Tibial nerve (tissue), 4 donors: Measurements from ENCODE around the gene COL27A1. TPM values are rescaled to one million over a fixed set of nuclear protein-coding genes. Genes with fewer than 3 reads are reported as not detected.

Source experiments
- DNase-seq, 2 donors: peaks; one replicate each; pipeline ENCODE4 v3.0.0-alpha.2; 2019; ENCODE audit warnings: low spot score in 2 of 2
- H3K27ac ChIP-seq, 4 donors: fragments of 200-600 bp; sonication (generic) in 3 of 4; one replicate each; pipeline ENCODE4 v1.5.1; 2017 to 2019; ENCODE audit warnings: mild to moderate bottlenecking in 1 of 4
- H3K27me3 ChIP-seq, 2 donors: fragments of 200-600 bp; sonication (generic) in 1 of 2; one replicate each; pipeline versions ENCODE4 v1.5.1 to v1.6.0; 2017 to 2019
- H3K36me3 ChIP-seq, 3 donors: fragments of 200-600 bp; sonication (generic); one replicate each; pipeline ENCODE4 v1.5.1; 2018 to 2019
- H3K4me1 ChIP-seq, 4 donors: fragments of 200-600 bp; sonication (generic) in 3 of 4; one replicate each; pipeline ENCODE4 v1.5.1; 2017 to 2019
- H3K4me3 ChIP-seq, 4 donors: fragments of 200-600 bp; sonication (generic) in 3 of 4; one replicate each; pipeline ENCODE4 v1.5.1; 2017 to 2019; ENCODE audit warnings: mild to moderate bottlenecking in 1 of 4, moderate library complexity in 1 of 4
- H3K9me3 ChIP-seq, 4 donors: fragments of 200-600 bp; sonication (generic) in 3 of 4; one replicate each; pipeline ENCODE4 v1.5.1; 2017 to 2019
- CTCF ChIP-seq, 5 experiments: fragments of 200-600 bp in 3 of 5; fragments of 450-650 bp in 2 of 5; sonication (generic) in 3 of 5; IDR thresholded peaks; one replicate each; pipeline ENCODE4 v1.5.1; 2016 to 2019; ENCODE audit warnings: antibody characterized with exemption in 5 of 5, mild to moderate bottlenecking in 3 of 5, moderate library complexity in 2 of 5
- EP300 ChIP-seq, 2 donors: sonication (generic); formaldehyde crosslinking; IDR thresholded peaks; one replicate each; pipeline ENCODE4 v1.6.1; 2017; ENCODE audit warnings: antibody characterized with exemption in 2 of 2, mild to moderate bottlenecking in 1 of 2
- POLR2A ChIP-seq, 2 donors: fragments of 450-650 bp; IDR thresholded peaks; one replicate each; pipeline ENCODE4 v1.6.1; 2017; ENCODE audit warnings: antibody characterized with exemption in 2 of 2, mild to moderate bottlenecking in 2 of 2, moderate library complexity in 2 of 2
- WGBS, 2 donors: methylation state at CpG; one replicate each; pipeline ENCODE4 v1.1.5; 2018; 5-methylcytosine and 5-hydroxymethylcytosine counted together
- total RNA-seq, 4 donors: library from RNA; depleted of rRNA; stranded (reverse); fragments of >200 nt; gene quantifications; one replicate each; pipeline ENCODE4 v1.1.0, GENCODE V29; 2016

Gene COL27A1
- total RNA-seq, 4 donors from 2014 or later, result 14.9 to 55.8 (median 27.7) TPM

DNA sequence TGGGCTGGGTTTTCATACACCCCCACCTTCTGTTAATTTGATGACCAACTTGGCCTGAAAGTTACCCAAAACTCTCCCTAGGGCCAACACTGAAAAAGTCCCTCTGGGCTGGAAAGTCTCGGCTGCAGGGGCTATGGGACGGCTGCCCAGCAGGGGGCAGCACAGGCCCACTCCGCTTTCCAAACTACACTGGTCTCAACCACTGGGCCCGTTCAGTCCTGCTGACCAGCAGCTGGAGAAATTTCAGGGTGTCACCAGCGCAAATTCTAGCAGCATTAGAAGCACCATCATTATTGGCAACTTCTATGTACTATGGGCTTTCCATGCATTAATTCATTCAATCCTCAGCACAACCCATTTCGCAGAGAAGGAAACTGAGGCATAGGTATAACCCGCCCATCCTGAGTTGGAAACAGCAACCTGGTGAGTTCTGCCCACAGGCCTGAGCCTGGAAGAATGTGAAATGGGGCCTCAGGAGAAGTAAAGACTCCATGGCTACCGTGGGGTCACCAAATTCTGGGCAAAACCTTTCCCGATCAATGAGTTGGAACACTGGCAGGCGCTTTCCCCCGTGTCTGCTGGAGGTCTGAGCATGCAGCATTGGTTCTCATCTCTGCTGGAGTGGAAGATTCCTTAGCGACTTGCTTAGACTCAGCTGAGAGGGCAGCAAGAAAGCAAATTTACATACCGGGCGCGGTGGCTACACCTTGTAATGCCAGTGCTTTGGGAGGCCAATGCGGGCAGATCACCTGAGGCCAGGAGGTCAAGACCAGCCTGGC is 184.0 kb downstream of the COL27A1 start:
- TF ChIP-seq CTCF (IDR thresholded peaks at IDR 0.05) (peak; percentile 40 to 79 (median 52)), EP300 (IDR thresholded peaks at IDR 0.05) (no peak)
- DNase-seq, result peak in 1 of 2 donors; percentile 43
- no peak overlapping the region for H3K4me3 ChIP-seq
- no peaks in the 10 kb centered on the region for H3K27me3 ChIP-seq
- H3K27ac ChIP-seq, result no peak overlapping the region
- no peaks in the 10 kb centered on the region for H3K4me1 ChIP-seq
- WGBS, 2 donors, result 74 to 85% methylated on average over 16 of the region's 16 CpGs
- H3K36me3 ChIP-seq, result peaks cover 0 to 98% (median 44%) of the 10 kb centered on the region in 3 donors
- no peaks in the 10 kb centered on the region for H3K9me3 ChIP-seq

DNA sequence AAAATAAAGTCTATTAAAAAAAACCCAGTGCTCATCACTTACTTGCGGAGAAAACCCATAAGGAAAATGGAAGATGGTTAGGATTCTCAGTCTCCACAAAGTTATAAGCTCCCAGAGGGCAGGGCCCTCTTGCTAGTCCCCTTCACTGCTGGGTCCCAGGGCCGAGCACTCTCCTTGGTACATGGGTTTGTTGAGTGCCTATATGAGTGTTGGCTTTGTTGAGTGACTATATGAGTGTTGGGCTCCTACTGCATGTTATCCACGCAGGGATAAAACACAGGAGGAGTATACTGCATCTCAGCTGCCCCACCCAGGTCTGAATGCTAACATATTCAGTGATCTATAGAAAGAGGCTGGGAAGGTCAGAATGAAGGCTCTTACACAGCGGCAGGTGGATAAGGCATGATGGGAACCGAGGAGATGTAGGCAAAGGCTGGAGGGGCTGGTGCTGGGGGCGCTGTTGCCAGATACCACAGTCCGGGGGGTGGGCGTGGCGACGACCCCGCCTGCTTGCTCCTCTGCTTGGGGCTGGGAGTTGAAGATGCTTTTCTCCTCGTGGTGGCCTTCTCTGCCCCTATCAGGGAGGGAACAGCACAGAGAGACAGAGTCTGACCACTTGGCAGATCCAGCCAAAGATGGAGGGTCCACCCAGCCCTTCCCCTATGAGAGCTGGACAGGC is 186.0 kb downstream of the COL27A1 start:
- TF ChIP-seq POLR2A (IDR thresholded peaks at IDR 0.05) (no peak), EP300 (IDR thresholded peaks at IDR 0.05) (no peak), CTCF (IDR thresholded peaks at IDR 0.05) (no peak)
- Histone ChIP-seq H3K27ac (no peak overlapping the region), H3K4me3 (no peak overlapping the region), H3K27me3 (no peaks in the 10 kb centered on the region), H3K36me3 (peaks cover 0 to 100% (median 61%) of the 10 kb centered on the region in 3 donors), H3K9me3 (no peaks in the 10 kb centered on the region), H3K4me1 (no peaks in the 10 kb centered on the region)
- DNase-seq, result no peak
- 88 to 89% methylated on average over 12 of the region's 12 CpGs for WGBS, 2 donors

GRCh38 chr9:114341991-114342390 is 186.7 kb downstream of the COL27A1 start:
- WGBS, 2 donors, result 93 to 94% methylated on average over 4 of the region's 4 CpGs
- H3K27me3 ChIP-seq, result no peaks in the 10 kb centered on the region
- DNase-seq, result no peak
- no peaks in the 10 kb centered on the region for H3K4me1 ChIP-seq
- H3K27ac ChIP-seq, result no peak overlapping the region
- no peak overlapping the region for H3K4me3 ChIP-seq
- TF ChIP-seq POLR2A (IDR thresholded peaks at IDR 0.05) (no peak), CTCF (IDR thresholded peaks at IDR 0.05) (no peak), EP300 (IDR thresholded peaks at IDR 0.05) (no peak)
- H3K9me3 ChIP-seq, result no peaks in the 10 kb centered on the region
- H3K36me3 ChIP-seq, result peaks cover 0 to 100% (median 67%) of the 10 kb centered on the region in 3 donors

- TF ChIP-seq EP300 (IDR thresholded peaks at IDR 0.05), result no peak
- TF ChIP-seq POLR2A (IDR thresholded peaks at IDR 0.05), result no peak
- no peak for TF ChIP-seq CTCF (IDR thresholded peaks at IDR 0.05)
- H3K27me3 ChIP-seq, result no peaks in the 10 kb centered on the region
- no peaks in the 10 kb centered on the region for H3K9me3 ChIP-seq
- no peak overlapping the region for H3K4me3 ChIP-seq
- H3K4me1 ChIP-seq, result no peaks in the 10 kb centered on the region
- H3K27ac ChIP-seq, result no peak overlapping the region
- WGBS, 2 donors, result 88 to 89% methylated on average over 5 of the region's 5 CpGs
- H3K36me3 ChIP-seq, result peaks cover 0 to 100% (median 66%) of the 10 kb centered on the region in 3 donors
- no peak for DNase-seq
Observed at GRCh38 chr9:114342755-114343440, 187.6 kb downstream of the COL27A1 start.
